HG02885 (cell line): ENCODE data around the gene CPVL.
"Not testable (repeated sequence)": the region's sequence is repeated elsewhere in the genome, so short reads cannot be mapped to it uniquely, and the experiment has no call there.

Experiments used
- ATAC-seq: cut with Tn5 transposase; IDR thresholded peaks from one replicate; pipeline ENCODE4 v1.9.1; 2021; ENCODE audit warnings: mild to moderate bottlenecking; ENCODE audit not compliant: unreplicated experiment, poor library complexity

The CPVL gene

DNA sequence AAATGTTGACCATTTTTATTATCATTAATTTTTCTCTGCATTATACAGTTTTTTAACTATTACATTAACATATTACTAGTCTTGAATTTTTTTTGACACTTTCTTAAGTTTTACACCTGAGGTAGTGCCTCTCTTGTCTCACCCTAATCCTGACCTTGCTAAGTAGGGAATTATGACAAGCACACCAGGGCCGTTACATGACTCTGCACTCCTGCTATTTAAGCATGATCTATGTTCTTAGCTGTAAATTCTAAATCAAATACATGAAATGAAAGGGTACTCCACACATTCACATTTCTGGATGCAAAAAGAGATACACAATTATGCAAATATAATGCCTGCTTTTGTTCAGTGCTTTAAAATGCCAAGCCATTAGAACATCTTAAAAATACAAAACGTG is 23.6 kb downstream of the CPVL start:
- ATAC-seq = no peak

DNA sequence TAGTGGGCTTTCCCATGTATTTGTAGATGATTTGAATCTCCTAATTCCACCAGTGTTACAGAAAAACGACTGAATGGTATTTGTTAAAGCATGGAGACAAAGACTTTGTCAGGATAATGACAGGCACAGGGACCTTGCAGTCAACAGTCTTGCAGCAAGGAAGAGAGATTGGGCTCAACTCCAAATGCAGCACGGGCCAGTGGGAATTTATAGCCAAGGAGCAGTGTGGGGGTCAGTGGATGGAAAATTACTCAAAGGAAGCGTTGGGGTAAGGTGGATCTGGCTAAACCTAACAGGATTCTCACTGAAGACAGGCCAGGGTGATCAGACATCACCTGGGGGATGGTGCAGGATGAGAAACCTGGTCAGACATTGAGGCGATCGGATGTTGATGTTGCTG is 24.3 kb downstream of the CPVL start:
- no peak for ATAC-seq

DNA sequence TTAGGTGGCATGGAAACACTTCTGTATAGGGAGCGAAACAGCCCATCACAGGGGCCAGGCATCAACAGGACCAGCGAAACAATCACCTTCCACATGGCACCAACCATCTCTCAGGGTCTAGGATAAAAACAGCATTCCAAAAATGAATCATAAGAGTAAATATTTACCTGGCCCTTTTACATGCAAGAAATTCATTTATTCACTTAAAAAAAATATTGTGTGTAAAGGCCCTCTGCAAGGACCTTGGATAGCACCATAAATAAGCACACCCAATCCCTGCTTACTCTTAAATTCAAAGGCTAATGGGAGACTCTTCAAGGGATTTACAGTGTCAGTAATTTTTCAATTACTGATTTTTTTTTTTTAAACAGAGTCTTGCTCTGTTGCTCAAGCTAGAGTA is 25.4 kb downstream of the CPVL start:
- no peak for ATAC-seq

DNA sequence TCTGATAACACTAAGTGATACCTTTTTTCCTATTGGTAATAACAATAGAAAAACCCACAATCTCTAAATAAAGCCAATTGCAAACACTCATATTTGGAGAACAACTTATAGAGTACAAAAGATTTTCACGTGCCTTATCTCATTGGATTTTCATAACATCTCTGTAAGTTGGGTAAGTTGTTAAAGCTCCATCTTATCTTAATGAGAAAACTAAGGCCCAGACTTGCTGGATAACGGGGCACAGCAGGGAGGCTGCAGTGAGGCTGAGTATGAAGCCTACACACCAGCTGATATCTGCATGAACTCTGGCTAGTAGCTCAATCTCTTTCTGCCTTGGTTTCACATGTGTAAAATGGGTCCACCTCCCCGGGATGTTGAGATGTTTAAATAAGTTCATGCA is 26.8 kb downstream of the CPVL start:
- no peak for ATAC-seq

DNA sequence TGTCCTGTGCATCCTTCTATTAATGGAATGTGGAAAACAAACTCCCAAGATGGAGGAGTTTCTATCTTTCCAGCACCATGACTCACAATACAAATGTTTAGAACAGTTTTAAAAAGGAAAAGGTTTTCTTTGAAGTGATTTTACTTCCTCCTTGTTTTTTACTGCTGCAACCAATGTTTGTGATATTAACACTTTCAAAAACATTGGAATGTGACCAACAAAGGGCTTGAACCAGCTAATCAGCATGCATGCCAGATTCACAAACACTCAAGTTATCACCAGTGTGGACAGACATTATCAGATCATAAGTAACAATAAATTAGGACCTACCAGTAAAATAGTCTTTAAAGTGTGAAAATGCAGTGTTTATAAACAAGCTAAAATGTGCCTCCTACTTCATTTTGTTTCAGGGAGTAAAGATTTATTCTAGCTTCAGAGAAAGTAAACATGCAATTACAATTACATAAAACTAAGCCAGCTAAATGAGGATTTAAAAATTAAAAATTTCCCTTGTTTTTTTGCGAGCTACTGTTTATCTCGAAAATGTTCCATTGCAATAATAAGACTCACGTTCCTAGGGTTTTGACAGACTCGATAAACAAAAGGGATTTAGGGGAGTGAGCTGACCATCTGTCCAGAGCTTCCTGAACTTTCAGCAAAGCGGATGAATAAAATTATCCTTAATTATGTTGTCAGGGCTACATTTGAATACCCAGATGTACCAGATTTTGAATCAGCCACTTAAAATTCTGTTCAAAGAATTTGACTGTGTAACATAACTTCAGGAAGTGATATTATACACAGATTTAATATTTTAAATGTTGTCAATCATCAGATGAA is 29.8 kb downstream of the CPVL start:
- no peak for ATAC-seq

DNA sequence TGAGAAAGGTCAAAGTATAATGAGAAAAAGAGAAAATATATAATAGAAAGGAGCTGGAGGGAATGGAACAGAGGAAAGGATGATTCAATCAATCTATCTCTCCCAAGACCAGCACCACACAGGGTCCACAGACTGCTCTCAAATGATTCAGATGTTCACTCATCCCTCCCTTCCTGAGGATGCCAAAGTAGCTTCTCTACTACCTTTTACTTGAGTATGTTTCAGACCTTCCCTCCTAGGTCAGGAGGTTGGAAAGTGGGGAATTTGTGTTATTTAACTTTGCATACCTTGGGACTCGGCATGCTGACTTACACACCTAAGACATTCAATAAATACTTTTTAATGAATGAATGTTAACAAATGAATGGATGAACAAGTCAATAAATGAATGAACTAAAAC is 30.6 kb downstream of the CPVL start:
- ATAC-seq = no peak

DNA sequence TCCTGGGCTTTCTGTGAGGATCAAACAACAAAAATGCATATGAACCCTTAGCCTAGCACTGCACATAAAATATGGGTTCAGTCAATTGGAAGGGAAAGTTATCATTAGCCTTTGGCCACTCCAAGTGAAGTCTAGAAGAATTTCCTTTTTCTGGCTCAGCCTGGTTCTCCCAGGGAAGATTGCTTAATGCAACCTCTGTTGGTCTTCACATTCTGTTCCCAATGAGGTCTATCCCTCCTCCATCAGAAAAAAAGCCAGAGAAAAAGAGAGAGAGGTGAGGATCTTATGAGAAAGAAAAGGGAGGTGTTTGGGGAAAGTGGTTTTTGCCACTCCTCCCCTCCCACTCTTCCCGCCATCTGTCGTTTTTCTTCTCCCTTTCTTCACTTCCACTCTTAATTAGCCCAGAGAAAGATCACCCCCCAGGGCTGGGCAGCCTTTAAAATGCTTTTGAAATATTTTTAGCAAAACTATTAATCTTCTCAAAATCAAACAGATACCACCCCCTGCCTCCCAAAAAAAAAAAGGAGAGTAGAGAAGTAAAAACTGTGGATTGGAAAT is 31.1 kb downstream of the CPVL start:
- no peak for ATAC-seq

DNA sequence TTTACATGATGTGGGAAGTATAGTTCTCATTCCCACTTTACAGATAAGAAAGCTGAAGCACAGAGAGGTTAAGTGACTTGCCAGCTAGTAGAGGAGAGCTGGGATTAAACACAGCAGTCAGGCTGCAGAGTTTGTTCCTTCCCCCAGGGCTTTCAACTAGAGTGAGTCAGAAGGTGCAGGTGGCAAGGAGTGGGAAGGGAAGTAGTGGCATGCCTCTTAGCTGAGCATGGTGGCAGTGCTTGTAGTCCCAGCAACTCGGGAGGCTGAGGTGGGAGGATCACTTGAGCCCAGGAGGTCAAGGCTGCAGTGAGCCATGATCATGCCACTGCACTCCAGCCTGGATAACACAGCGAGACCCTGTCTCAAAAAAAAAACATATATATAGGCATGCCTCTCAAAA is 32.1 kb downstream of the CPVL start:
- ATAC-seq = not testable (repeated sequence)

DNA sequence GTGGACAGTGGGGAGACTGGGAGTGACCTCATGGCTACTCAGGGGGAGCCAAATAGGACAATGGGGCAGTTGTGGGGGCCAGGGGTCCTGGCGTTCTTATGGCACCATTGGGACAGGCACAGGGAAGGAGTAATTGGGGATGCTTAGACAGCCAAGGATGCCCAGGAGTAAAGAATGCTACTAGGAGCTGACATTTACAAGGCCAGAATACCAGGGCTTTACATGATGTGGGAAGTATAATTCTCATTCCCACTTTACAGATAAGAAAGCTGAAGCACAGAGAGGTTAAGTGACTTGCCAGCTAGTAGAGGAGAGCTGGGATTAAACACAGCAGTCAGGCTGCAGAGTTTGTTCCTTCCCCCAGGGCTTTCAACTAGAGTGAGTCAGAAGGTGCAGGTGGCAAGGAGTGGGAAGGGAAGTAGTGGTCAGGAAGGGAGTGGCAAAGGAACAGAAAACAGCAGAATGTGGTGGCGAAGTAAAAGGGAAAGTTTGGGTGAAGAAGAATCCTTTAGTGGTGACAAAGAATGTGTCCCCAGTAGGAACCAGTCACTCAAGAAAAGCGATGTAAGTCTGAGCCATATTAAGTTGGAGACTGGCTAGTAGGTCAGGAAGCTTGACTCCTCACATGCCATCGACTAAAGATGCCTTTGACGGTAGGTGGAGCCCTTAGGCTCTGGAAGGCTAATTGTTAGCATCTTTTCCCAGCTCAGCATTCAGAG is 32.8 kb downstream of the CPVL start:
- ATAC-seq = no peak

DNA sequence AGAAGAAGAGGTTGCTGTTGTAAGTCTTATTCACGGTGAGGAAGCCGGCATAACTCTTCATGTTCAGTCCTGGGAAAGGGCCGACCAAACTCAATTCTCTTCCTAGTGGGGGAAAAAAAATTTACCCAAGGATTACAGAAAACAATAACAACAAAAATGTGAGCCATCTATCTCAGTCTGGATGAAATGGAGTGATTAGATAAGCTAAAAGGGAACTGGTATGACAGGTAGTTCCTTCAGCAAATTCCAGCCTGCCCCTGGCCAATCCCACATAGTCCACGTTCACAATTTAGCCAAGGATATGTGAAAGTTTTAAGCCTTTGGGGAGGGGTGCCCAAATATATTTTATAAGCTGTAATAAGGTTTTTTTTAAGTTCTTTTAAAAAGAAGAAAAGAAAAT is 33.6 kb downstream of the CPVL start:
- ATAC-seq = no peak

DNA sequence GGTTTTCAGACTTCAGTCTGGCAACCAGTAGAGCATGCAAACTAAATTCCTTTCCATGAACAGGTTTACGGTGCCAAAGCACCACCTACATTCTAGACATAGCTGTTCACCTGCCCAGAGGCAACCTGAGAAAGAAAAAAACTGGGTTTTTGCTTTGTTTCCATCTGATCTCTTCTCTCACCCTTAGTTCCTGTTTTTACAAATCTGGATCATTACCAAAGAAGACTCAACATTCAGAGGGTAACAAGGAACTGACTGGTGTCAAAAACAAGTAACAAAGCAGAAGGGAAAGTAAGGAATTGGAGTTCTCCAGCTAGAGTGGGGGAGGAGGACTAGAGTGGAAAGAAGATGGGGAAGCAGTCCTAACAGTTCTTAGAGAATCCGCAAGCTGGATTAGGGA is 36.4 kb downstream of the CPVL start:
- no peak for ATAC-seq

DNA sequence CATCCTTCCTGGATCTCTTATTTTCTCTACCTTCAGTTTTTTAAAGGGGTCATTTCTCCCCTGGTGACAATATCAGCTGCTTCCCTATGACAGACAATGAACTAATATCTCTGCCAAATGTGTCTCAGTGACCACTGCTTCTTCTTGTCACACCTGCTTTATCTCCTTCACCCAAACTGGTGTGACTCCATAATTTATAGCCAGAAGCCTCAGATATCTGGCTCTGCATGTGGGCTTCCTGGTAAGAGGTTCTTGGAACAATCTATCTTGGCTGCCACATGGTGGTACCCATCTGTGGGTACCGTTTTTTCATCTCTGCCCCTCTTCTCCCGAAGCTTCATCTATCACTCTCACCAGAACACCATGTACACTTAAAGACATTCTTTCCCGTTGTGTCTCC is 37.0 kb downstream of the CPVL start:
- ATAC-seq = no peak

DNA sequence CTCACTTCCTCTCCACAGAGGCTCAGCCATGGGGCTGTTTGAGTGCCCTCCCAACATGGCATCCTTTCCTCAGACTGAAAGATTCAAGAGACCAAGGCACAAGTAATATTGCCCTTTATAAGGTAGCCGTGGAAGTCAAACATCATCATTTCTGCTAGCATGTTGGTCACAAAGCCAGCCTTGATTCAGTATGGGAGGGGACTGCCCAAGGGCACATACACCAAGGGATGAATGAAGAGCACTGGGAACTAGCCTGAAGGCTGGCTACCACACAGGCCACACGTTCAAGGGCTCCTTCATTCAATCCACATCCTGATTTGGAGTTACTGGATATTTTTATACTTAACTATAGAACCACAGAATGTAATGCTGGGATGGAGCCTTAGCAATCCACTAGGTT is 39.3 kb downstream of the CPVL start:
- ATAC-seq = no peak

DNA sequence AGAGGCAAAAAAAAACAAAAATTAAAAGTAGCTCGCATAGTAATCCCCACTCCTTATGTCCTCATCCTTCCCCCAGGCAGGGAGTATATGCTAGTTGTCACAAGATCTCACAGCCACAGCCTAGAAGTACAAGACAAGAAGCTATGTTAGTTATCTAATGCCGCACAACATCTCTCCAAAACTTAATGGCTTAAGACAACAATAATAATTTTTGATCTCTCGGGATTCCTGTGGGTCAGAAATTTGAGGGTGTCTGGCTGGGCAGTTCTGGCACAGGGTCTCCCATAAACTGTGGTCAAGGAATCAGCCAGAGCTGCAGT is 39.7 kb downstream of the CPVL start:
- no peak for ATAC-seq

DNA sequence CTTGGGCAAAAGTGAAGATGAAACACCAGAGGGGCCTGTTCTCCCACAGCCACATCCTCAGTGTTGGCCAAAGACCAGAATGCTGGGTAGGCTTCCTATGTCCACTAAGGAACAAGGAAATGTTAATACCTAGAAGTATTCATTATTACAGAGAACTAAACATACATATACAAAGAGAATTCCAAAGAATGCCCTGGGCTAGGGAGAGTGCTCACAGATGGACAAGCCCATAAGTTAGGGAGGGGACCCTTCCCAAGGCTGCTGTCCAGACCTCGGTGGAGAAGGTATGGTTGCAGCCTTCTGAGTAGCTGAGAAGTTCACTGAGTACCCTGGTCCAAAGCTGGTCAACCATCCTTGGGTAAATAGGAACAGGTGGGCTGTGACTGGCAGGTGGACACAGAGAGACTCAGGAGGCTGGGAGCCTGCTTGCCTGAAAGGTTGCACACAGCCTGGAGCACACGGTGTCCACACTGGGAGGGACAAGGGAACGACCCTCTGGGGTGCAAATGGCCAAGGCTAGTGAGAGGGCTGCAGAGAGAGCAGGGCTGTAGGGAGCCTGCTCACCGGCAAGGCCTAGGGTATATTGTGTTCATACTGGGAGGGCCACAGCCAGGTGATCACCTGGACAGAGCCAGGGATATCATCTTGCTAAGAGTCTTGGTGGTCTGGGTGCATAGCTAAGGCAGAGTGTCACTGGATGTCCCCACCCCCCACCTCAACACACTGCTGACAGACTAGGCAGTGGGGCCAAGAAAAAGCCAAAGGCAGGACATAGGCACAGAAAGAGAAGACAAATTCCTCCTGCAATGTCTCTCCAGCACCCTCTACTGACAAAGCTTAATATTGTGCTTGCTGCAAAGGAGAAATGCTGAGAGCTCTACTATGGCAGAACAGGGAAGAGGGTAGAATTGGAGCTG is 40.3 kb downstream of the CPVL start:
- ATAC-seq = peak; percentile 78

DNA sequence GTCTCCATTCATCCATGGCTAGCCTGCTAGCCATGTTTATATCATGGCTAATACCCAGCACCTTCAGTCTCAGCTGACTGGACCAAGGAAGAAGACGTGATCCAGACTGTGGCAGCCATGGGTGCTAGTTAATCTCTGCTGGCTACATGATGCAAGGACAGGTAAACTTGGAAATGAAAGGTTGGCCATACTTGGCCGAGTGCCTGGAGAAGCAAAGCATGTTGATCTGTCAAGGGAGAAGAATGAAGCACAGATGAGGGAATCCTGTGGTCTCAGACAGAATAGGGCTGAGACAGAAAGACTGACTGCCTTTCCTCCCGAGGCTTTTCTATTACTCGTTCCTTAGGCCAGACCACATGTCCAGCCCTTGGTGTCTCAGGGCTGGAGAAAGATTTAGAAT is 41.1 kb downstream of the CPVL start:
- no peak for ATAC-seq

DNA sequence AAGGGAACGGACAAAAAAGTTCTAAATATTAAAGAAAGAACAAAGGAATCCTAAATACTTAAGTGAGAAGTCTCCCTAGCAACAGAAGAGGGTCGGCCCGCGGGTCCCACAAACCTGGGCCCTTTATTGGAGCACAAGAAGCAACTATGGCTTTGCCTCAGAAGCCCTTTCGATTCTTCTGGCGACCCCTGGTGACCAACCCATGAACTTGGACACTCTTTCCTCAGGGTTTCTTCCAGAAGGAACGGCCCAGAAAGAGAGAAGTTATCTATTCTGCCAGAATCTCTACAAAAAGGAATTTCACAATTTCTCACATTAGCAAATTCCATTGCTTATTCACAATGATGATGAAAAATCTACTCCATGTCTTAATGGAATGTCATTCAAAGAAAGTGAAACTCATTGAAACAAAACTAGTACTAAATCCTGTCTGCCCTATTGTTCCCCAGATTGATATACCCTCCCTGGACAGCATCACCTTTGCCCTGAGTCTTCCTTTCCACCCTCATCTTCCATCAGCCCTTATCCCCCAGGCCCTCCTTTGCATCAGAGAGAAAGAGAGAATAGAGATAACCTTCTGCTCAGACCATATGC is 43.7 kb downstream of the CPVL start:
- no peak for ATAC-seq

DNA sequence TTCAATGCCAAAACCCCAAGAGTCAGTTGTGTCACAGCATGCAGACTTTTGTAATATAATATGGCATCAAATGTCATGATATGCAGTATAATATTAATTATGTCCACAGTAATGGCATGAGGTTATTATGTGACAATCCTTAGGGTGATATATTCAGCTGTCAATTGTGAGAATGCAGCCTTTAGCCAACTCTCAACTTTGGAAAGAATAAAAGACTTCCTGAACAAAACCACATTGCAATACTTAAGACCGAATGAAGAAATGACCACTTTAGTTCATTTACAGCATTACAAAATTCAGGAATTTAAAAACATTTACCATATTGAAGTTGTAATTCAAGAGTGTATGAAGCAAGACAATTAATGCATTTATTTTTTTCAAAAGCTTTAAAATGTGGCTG is 45.4 kb downstream of the CPVL start:
- ATAC-seq = no peak

DNA sequence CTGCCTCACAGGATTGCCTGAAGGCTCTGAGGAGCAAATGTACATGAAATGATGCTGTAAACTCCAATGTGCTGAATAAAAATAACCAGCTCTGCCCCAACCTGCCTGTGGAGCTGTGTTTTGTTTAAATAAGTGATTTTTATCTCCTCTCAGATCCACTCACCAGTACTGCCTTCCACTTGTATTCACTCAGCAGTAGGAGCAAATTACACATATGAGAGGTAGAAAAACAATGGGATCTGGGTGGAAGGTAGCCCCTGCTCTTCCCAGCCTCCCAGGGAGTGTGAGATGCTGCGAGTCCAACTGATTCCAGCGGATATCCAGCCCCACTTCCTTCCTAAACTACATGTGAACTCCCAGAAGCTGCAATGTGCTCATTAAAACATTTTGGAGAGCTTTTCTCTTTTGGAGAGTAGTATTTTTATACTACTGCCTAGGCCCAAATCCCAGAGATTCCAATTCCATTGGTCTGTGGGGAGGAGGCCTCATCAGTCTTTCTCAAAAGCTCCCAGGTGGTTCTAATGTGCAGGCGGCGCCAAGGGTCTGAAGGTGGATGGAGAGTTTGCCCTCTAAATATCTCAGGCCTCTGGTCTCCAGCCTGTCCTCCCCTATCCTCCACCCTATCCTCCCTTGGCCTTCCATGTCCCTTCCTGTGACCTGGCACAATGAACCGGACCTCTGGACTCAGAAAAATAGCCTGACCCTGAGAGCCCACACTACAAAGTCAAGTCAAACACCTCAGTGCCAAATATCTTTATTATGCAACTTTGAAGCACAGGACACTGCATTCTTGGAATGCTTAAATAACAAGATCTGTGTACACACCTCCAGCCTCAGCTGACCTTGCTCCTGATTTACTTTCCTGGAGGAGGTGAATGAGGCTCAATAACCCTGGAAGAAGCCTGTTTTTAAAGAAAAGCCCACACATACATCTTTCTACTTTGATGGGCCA is 46.2 kb downstream of the CPVL start:
- no peak for ATAC-seq

DNA sequence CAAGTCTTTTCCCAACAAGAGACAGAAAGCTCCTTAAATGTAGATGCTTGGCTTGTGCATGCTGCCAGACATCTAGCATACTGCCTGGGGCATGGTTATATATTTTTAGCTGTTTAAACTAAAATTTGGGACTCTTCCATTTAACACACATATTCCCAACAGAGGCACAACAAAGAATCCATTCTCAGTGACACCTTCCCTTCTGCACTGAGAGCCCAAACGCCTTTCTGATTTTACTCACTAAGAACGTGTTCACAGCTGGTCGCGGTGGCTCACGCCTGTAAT is 49.9 kb downstream of the CPVL start:
- no peak for ATAC-seq
